SK-MEL-5 (cell line): ENCODE measurements around the gene MN1. TPM values are rescaled to one million over a fixed set of nuclear protein-coding genes. Genes with fewer than 3 reads are reported as not detected.

Source experiments
- DNase-seq: peaks from one replicate; pipeline ENCODE4 v3.0.0-alpha.2; 2016; ENCODE audit warnings: low read depth, low spot score
- in situ Hi-C: cut with HindIII; loops from 2 replicates; pipeline ENCODE4 v1.10.0; 2016; ENCODE audit warnings: low sequenced_read_pairs, high pct_unique_total_duplicates, low pct_unique_long_range_greater_than_20kb
- total RNA-seq: library from RNA; depleted of rRNA; stranded (reverse); fragments of >200 nt; shearing (Covaris generic); gene quantifications from 2 replicates; pipeline ENCODE4 v1.2.3, GENCODE V29; 2014

The MN1 gene
- total RNA-seq, 1 experiment from 2014 or later = 0.16 TPM

- in situ Hi-C loops = no loop called here
Observed at GRCh38 chr22:27792452-27793161, 8.9 kb downstream of the MN1 start.

GRCh38 chr22:27791859-27792241 lies 9.7 kb downstream of the MN1 start:
- no peak for DNase-seq
- in situ Hi-C loops = no loop called here

More at GRCh38 chr22:27792452-27793161, 8.9 kb downstream of the MN1 start:
- DNase-seq = no peak

GRCh38 chr22:27791159-27791858 lies 10.2 kb downstream of the MN1 start:
- no peak for DNase-seq
- in situ Hi-C loops = no loop called here

- in situ Hi-C loops = no loop called here
- no peak for DNase-seq
Observed at GRCh38 chr22:27790376-27791158, 11.0 kb downstream of the MN1 start.

GRCh38 chr22:27788500-27789288 lies 12.9 kb downstream of the MN1 start:
- in situ Hi-C loops = no loop called here
- no peak for DNase-seq

GRCh38 chr22:27786965-27787364 lies 14.6 kb downstream of the MN1 start:
- DNase-seq = no peak
- in situ Hi-C loops = no loop called here

GRCh38 chr22:27786291-27786932 lies 15.1 kb downstream of the MN1 start:
- in situ Hi-C loops = no loop called here
- DNase-seq = no peak

GRCh38 chr22:27785831-27786230 lies 15.7 kb downstream of the MN1 start:
- DNase-seq = no peak
- in situ Hi-C loops = no loop called here

- in situ Hi-C loops = no loop called here
- no peak for DNase-seq
Observed at GRCh38 chr22:27784120-27784475, 17.5 kb downstream of the MN1 start.

- no peak for DNase-seq
- in situ Hi-C loops = no loop called here
Observed at GRCh38 chr22:27783436-27784119, 18.0 kb downstream of the MN1 start.

GRCh38 chr22:27782088-27782487 lies 19.5 kb downstream of the MN1 start:
- DNase-seq = no peak
- in situ Hi-C loops = no loop called here

- no peak for DNase-seq
- in situ Hi-C loops = no loop called here
Observed at GRCh38 chr22:27780161-27780575, 21.4 kb downstream of the MN1 start.

GRCh38 chr22:27779643-27780042 lies 21.9 kb downstream of the MN1 start:
- DNase-seq = no peak
- in situ Hi-C loops = no loop called here

GRCh38 chr22:27778294-27779090 lies 23.1 kb downstream of the MN1 start:
- in situ Hi-C loops = no loop called here
- DNase-seq = no peak

- no peak for DNase-seq
- in situ Hi-C loops = no loop called here
Observed at GRCh38 chr22:27777128-27777527, 24.4 kb downstream of the MN1 start.

GRCh38 chr22:27776650-27776958 lies 25.0 kb downstream of the MN1 start:
- in situ Hi-C loops = no loop called here
- no peak for DNase-seq
